ENCODE data around the gene CTBP2.

CTBP2 gene

DNA sequence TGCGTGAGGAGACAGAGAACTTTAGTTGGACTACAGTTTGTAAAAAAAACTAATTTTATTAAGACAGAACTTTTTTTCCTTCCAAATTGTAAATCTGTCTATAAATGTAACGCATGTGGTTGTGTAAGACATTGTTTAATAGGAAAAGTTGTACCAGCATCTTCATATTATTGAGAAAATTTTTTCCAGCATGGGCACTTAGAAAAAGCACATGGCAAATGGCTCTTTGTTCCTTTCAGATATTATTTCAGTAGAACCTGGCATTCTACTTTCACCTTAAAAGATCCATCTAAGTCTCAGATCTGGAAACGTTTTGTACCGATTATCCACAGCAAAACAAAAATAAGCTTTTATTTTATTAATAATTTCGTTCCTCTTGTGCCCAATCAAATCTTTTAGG lies 175.2 kb downstream of the CTBP2 start:
- no peak for TF ChIP-seq CTCF (IDR thresholded peaks at IDR 0.05)
- Histone ChIP-seq H3K27ac (no peak overlapping the region), H3K4me3 (no peak overlapping the region)
- no peak for DNase-seq (ENCODE audit: low spot score)

DNA sequence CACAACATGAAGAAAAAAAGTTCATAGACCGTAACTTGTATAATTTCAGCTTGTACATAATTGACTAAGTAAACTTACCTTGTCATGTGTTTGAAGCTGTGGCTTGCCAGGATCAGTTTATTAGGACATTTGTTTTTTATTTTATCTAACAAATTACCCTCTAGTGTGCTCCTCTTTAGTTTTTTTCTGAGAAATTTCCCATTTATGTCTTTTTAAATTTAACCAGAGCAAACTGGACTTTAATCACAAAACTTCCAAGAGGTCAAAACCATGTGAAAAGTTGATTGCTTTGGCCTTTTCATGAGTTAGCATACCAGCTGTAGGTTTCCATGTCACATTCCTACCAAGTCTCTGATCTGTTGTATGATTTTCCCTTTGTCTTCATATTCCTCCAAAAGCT lies 176.0 kb downstream of the CTBP2 start:
- no peak for TF ChIP-seq CTCF (IDR thresholded peaks at IDR 0.05)
- H3K27ac ChIP-seq = no peak overlapping the region
- DNase-seq (ENCODE audit: low spot score) = no peak
- H3K4me3 ChIP-seq = no peak overlapping the region

- TF ChIP-seq CTCF (IDR thresholded peaks at IDR 0.05) = no peak
- no peak for DNase-seq (ENCODE audit: low spot score)
- Histone ChIP-seq H3K4me3 (no peak overlapping the region), H3K27ac (peak overlapping the region in 1 of 2 donors; percentile 10)
Measured at GRCh38 chr10:124983321-124983720, 177.0 kb downstream of the CTBP2 start.

- no peak for TF ChIP-seq CTCF (IDR thresholded peaks at IDR 0.05)
- H3K4me3 ChIP-seq = no peak overlapping the region
- DNase-seq (ENCODE audit: low spot score) = no peak
- no peak overlapping the region for H3K27ac ChIP-seq
Measured at GRCh38 chr10:124978376-124978725, 182.0 kb downstream of the CTBP2 start.

DNA sequence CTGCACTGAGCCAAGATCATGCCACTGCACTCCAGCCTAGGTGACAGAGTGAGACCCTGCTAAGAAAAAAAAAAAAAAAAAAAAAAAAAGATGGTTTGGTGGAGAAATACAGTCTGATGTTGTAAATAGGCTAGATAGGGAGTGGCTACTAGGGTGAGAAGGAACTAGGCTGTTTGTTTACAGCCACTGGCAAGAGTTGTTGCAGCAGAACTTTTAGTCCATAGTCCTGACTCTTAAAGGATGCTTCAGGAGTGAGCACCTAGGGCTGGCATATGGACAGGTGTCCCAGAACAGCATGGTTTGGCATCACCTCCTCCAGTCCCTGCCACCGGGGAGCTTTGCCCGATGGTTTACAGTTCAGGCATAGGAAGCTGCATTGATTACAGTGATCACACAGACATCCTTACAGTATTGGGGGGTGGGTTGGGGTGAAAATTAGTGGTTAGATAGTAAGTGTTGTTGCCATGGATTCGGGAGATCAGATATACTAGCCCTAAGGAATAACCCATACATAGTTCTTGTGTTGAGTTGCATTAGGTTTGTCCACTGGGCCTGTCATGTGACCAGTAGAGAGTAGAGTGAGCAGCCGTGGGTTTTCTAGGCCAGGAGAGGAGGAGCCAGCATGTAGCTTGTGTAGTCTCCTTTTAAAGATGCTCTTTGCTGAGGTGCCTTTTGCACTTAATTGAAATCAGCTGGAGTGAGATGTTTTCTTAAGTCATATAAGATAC lies 182.6 kb downstream of the CTBP2 start:
- H3K27ac ChIP-seq = no peak overlapping the region
- no peak for TF ChIP-seq CTCF (IDR thresholded peaks at IDR 0.05)
- H3K4me3 ChIP-seq = no peak overlapping the region
- no peak for DNase-seq (ENCODE audit: low spot score)

DNA sequence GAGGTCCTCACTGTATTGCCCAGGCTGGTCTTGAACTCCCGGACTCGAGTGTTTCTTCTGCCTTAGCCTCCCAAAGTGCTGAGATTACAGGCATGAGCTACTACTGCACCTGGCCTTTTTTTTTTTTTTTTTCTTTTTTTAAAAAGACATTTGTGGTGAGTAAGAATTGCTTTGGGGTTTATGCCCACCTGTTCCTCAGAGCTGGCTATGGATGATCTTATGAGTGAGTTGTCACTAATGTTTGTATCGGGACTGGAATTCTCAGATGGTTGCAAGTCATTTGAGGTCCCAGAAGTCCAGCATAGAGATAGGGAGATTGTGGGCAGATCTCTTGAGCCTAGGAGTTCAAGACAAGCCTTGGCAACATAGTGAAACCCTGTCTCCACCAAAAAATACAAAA lies 183.2 kb downstream of the CTBP2 start:
- Histone ChIP-seq H3K27ac (no peak overlapping the region), H3K4me3 (no peak overlapping the region)
- no peak for TF ChIP-seq CTCF (IDR thresholded peaks at IDR 0.05)
- no peak for DNase-seq (ENCODE audit: low spot score)

GRCh38 chr10:124975977-124976514 lies 184.3 kb downstream of the CTBP2 start:
- TF ChIP-seq CTCF (IDR thresholded peaks at IDR 0.05) = no peak
- no peak overlapping the region for H3K4me3 ChIP-seq
- no peak for DNase-seq (ENCODE audit: low spot score)
- no peak overlapping the region for H3K27ac ChIP-seq

Data from coronary artery (tissue), 2 donors.